Breast epithelium (tissue), 4 donors: ENCODE data around the gene NBAS. TPM values are rescaled to one million over a fixed set of nuclear protein-coding genes. Genes with fewer than 3 reads are reported as not detected.

Source experiments
- DNase-seq, 2 donors: peaks; one replicate each; pipeline ENCODE4 v3.0.0-alpha.2; 2019; ENCODE audit warnings: low spot score in 2 of 2
- H3K27ac ChIP-seq, 2 donors: fragments of 200-600 bp; sonication (generic) in 1 of 2; one replicate each; pipeline ENCODE4 v1.5.1; 2016 to 2019; ENCODE audit warnings: mild to moderate bottlenecking in 1 of 2
- H3K27me3 ChIP-seq, 2 donors: fragments of 200-600 bp; sonication (generic) in 1 of 2; one replicate each; pipeline versions ENCODE4 v1.5.1 to v1.6.0; 2017 to 2019; ENCODE audit warnings: control low read depth in 1 of 2, mild to moderate bottlenecking in 1 of 2
- H3K36me3 ChIP-seq: fragments of 200-600 bp; one replicate; pipeline ENCODE4 v1.5.1; 2019
- H3K4me1 ChIP-seq, 2 donors: fragments of 200-600 bp; sonication (generic); one replicate each; pipeline ENCODE4 v1.5.1; 2016 to 2019; ENCODE audit warnings: control low read depth in 1 of 2
- H3K4me3 ChIP-seq, 3 donors: fragments of 200-600 bp; sonication (generic); 1 replicate in 2 of 3; 2 replicates in 1 of 3; pipeline ENCODE4 v1.5.1; 2016 to 2019; ENCODE audit warnings: mild to moderate bottlenecking in 3 of 3, moderate library complexity in 2 of 3
- H3K9me3 ChIP-seq, 2 donors: fragments of 200-600 bp; sonication (generic) in 1 of 2; one replicate each; pipeline ENCODE4 v1.5.1; 2016 to 2019; ENCODE audit warnings: control low read depth in 1 of 2
- CTCF ChIP-seq, 3 donors: fragments of 450-650 bp; IDR thresholded peaks; one replicate each; pipeline ENCODE4 v1.5.1; 2016 to 2017; ENCODE audit warnings: antibody characterized with exemption in 3 of 3, mild to moderate bottlenecking in 3 of 3, moderate library complexity in 3 of 3
- POLR2A ChIP-seq: fragments of 450-650 bp; IDR thresholded peaks from one replicate; pipeline ENCODE4 v1.6.1; 2016; ENCODE audit warnings: antibody characterized with exemption, mild to moderate bottlenecking, moderate library complexity
- POLR2AphosphoS5 ChIP-seq, 3 donors: sonication (generic); formaldehyde crosslinking; IDR thresholded peaks; one replicate each; pipeline ENCODE4 v1.6.1; 2017; ENCODE audit warnings: antibody characterized with exemption in 3 of 3
- intact Hi-C: fragments of 100-400 bp; cut with DNase I; formaldehyde crosslinking; loops from one replicate; pipeline ENCODE4 v1.15.1; 2023; ENCODE audit warnings: low total_unique reads
- total RNA-seq, 3 donors: library from RNA; depleted of rRNA; stranded (reverse); fragments of >200 nt; gene quantifications; one replicate each; pipeline ENCODE4 v1.1.0, GENCODE V29; 2016

Gene NBAS
- total RNA-seq, 3 donors from 2014 or later: 44.9 to 59.1 (median 45.1) TPM

- Histone ChIP-seq H3K9me3 (no peaks in the 10 kb centered on the region), H3K4me3 (peak overlapping the region; percentile 78 to 93 (median 81))
- intact Hi-C loops: no loop called here
These were observed 30.2 kb upstream of the NBAS start for GRCh38 chr2:15591373-15591691.

GRCh38 chr2:15588329-15588919 is 27.3 kb upstream of the NBAS start:
- intact Hi-C loops: no loop called here
- no peak for TF ChIP-seq POLR2A
- TF ChIP-seq CTCF (IDR thresholded peaks at IDR 0.05): peak in 1 of 3 donors; percentile 40
- no peak for TF ChIP-seq POLR2AphosphoS5 (IDR thresholded peaks at IDR 0.05)
- Histone ChIP-seq H3K4me3 (no peak overlapping the region), H3K27ac (no peak overlapping the region), H3K36me3 (no peaks in the 10 kb centered on the region), H3K4me1 (peaks cover 0 to 3% of the 10 kb centered on the region in 2 donors), H3K9me3 (no peaks in the 10 kb centered on the region), H3K27me3 (no peaks in the 10 kb centered on the region)
- peak in 1 of 2 donors; percentile 29 for DNase-seq

More at GRCh38 chr2:15591373-15591691, 30.2 kb upstream of the NBAS start:
- H3K27me3 ChIP-seq: no peaks in the 10 kb centered on the region
- DNase-seq: no peak
- TF ChIP-seq POLR2A (no peak), CTCF (IDR thresholded peaks at IDR 0.05) (no peak), POLR2AphosphoS5 (IDR thresholded peaks at IDR 0.05) (no peak)
- H3K27ac ChIP-seq: peak overlapping the region; percentile 94
- no peaks in the 10 kb centered on the region for H3K36me3 ChIP-seq
- peaks cover 0 to 3% of the 10 kb centered on the region in 2 donors for H3K4me1 ChIP-seq

- DNase-seq: no peak
- TF ChIP-seq POLR2AphosphoS5 (IDR thresholded peaks at IDR 0.05) (no peak), CTCF (IDR thresholded peaks at IDR 0.05) (no peak), POLR2A (no peak)
- Histone ChIP-seq H3K4me3 (no peak overlapping the region), H3K9me3 (no peaks in the 10 kb centered on the region), H3K27ac (no peak overlapping the region), H3K36me3 (no peaks in the 10 kb centered on the region), H3K27me3 (no peaks in the 10 kb centered on the region), H3K4me1 (no peaks in the 10 kb centered on the region)
- intact Hi-C loops: no loop called here
These were observed 23.8 kb upstream of the NBAS start for GRCh38 chr2:15584767-15585469.

DNA sequence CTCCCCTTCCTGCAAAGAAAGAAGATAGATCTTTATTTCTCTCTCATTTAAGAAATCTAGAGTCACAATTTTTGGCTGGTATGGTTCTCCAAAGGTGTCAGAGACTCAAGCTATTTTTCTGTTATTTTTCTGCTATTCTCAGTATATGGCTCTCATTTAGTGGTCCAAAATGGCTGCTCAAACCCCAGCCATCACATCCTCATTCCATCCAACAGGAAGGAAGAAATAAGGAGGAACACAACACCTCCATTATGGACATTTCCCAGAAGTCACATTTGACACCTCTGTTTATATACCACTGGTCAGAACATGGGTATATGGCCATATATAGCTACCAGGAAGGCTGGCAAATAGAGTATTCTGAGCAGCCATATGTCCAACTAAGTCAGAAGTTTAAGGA is 23.2 kb upstream of the NBAS start:
- intact Hi-C loops: no loop called here
- Histone ChIP-seq H3K4me3 (no peak overlapping the region), H3K27me3 (no peaks in the 10 kb centered on the region), H3K9me3 (no peaks in the 10 kb centered on the region), H3K4me1 (no peaks in the 10 kb centered on the region), H3K36me3 (no peaks in the 10 kb centered on the region), H3K27ac (no peak overlapping the region)
- no peak for DNase-seq
- no peak for TF ChIP-seq POLR2AphosphoS5 (IDR thresholded peaks at IDR 0.05)
- TF ChIP-seq POLR2A: no peak
- TF ChIP-seq CTCF (IDR thresholded peaks at IDR 0.05): no peak

DNA sequence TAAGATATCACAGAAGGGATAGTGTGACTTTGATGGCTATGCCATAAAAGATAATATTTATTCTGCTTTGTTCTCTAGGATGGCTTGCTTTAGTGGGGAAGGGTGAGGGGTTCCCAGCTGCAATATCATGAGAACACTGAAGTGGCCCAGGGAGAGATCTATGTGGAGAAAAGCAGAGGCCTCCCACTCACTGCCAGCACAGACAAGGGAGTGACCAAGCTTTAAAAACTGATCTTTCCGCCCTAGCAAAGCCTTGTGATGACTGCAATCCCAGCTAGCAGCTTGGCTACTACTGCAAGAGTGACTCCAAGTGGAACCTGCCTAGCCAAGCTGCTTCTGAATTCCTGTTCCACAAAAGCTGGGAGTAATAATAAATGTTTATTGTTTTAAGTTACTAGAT is 22.7 kb upstream of the NBAS start:
- Histone ChIP-seq H3K4me1 (no peaks in the 10 kb centered on the region), H3K27me3 (no peaks in the 10 kb centered on the region), H3K36me3 (no peaks in the 10 kb centered on the region), H3K9me3 (no peaks in the 10 kb centered on the region), H3K4me3 (no peak overlapping the region), H3K27ac (no peak overlapping the region)
- intact Hi-C loops: no loop called here
- DNase-seq: no peak
- TF ChIP-seq POLR2AphosphoS5 (IDR thresholded peaks at IDR 0.05): no peak
- no peak for TF ChIP-seq POLR2A
- TF ChIP-seq CTCF (IDR thresholded peaks at IDR 0.05): no peak
